ENCODE measurements around the gene TCTA.
A peak's percentile ranks its signal among the peaks of the same experiment; 100 is the strongest.

TCTA gene

GRCh38 chr3:49427586-49427985 is 15.4 kb downstream of the TCTA start:
- DNase-seq (ENCODE audit: low spot score), result peak; percentile 8
- TF ChIP-seq CTCF (IDR thresholded peaks at IDR 0.05; ENCODE audit: borderline replicate concordance, control extremely low read depth, extremely low read depth, insufficient read depth, missing control alignments), result no peak
- in situ Hi-C loops (cut with MboI; ENCODE audit: low sequenced_read_pairs, unreplicated experiment), result loop anchor here (25.0 kb wide), 1 partner anchor 265 kb away; the partner anchor contains the start of genes CCDC71 and KLHDC8B

- TF ChIP-seq CTCF (IDR thresholded peaks at IDR 0.05; ENCODE audit: borderline replicate concordance, control extremely low read depth, extremely low read depth, insufficient read depth, missing control alignments), result no peak
- DNase-seq (ENCODE audit: low spot score), result peak; percentile 36
- in situ Hi-C loops (cut with MboI; ENCODE audit: low sequenced_read_pairs, unreplicated experiment), result loop anchor here (25.0 kb wide), 1 partner anchor 266 kb away; the partner anchor contains the start of genes CCDC71 and KLHDC8B
Measured at GRCh38 chr3:49428752-49429080, 16.5 kb downstream of the TCTA start.

- DNase-seq (ENCODE audit: low spot score), result no peak
- in situ Hi-C loops (cut with MboI; ENCODE audit: low sequenced_read_pairs, unreplicated experiment), result loop anchor here (25.0 kb wide), 1 partner anchor 272 kb away; the partner anchor contains the start of genes CCDC71 and KLHDC8B
- TF ChIP-seq CTCF (IDR thresholded peaks at IDR 0.05; ENCODE audit: borderline replicate concordance, control extremely low read depth, extremely low read depth, insufficient read depth, missing control alignments), result no peak
Measured at GRCh38 chr3:49434731-49435130, 22.5 kb downstream of the TCTA start.

- in situ Hi-C loops (cut with MboI; ENCODE audit: low sequenced_read_pairs, unreplicated experiment), result loop anchor here (25.0 kb wide), 1 partner anchor 283 kb away; the partner anchor contains the start of genes CCDC71 and KLHDC8B
- DNase-seq (ENCODE audit: low spot score), result no peak
- no peak for TF ChIP-seq CTCF (IDR thresholded peaks at IDR 0.05; ENCODE audit: borderline replicate concordance, control extremely low read depth, extremely low read depth, insufficient read depth, missing control alignments)
Measured at GRCh38 chr3:49445391-49445790, 33.2 kb downstream of the TCTA start.

GRCh38 chr3:49453621-49454020 is 41.4 kb downstream of the TCTA start:
- in situ Hi-C loops (cut with MboI; ENCODE audit: low sequenced_read_pairs, unreplicated experiment), result no loop called here
- no peak for TF ChIP-seq CTCF (IDR thresholded peaks at IDR 0.05; ENCODE audit: borderline replicate concordance, control extremely low read depth, extremely low read depth, insufficient read depth, missing control alignments)
- DNase-seq (ENCODE audit: low spot score), result no peak

- peak; percentile 29 for DNase-seq (ENCODE audit: low spot score)
- in situ Hi-C loops (cut with MboI; ENCODE audit: low sequenced_read_pairs, unreplicated experiment), result no loop called here
- peak; percentile 13 for TF ChIP-seq CTCF (IDR thresholded peaks at IDR 0.05; ENCODE audit: borderline replicate concordance, control extremely low read depth, extremely low read depth, insufficient read depth, missing control alignments)
Measured at GRCh38 chr3:49454458-49454857, 42.2 kb downstream of the TCTA start.

Data from GM13976 (cell line).